Effector memory CD8-positive, alpha-beta T cell (primary cell): Measurements from ENCODE around the gene SNAP25.

Experiments
- ATAC-seq: fragments of 150-1000 bp; cut with Tn5 transposase; replicated peaks from 2 replicates; pipeline ENCODE4 v1.10.0; 2021; ENCODE audit warnings: mild to moderate bottlenecking, moderate library complexity
- DNase-seq, 3 experiments: peaks; one replicate each; pipeline ENCODE4 v3.0.0; 2021
- H3K27ac Mint-ChIP-seq, 2 donors: one replicate each; pipeline ENCODE4 v1.8.0; 2022; ENCODE audit warnings: mild to moderate bottlenecking in 2 of 2, mixed read lengths in 2 of 2, moderate library complexity in 2 of 2
- H3K27me3 Mint-ChIP-seq, 2 donors: one replicate each; pipeline ENCODE4 v1.8.0; 2022; ENCODE audit warnings: mixed read lengths in 2 of 2
- H3K36me3 Mint-ChIP-seq: one replicate; pipeline ENCODE4 v1.8.0; 2022; ENCODE audit warnings: mild to moderate bottlenecking, moderate library complexity, mixed read lengths; ENCODE audit not compliant: insufficient read depth
- H3K4me1 Mint-ChIP-seq, 2 donors: one replicate each; pipeline ENCODE4 v1.8.0; 2022; ENCODE audit warnings: low read depth in 2 of 2, mixed read lengths in 2 of 2
- H3K4me3 Mint-ChIP-seq, 2 donors: one replicate each; pipeline ENCODE4 v1.8.0; 2022; ENCODE audit warnings: mild to moderate bottlenecking in 2 of 2, mixed read lengths in 2 of 2, moderate library complexity in 2 of 2
- H3K9me3 Mint-ChIP-seq, 2 donors: one replicate each; pipeline ENCODE4 v1.8.0; 2022; ENCODE audit warnings: mixed read lengths in 2 of 2

The SNAP25 gene

GRCh38 chr20:10324198-10324847, 105.7 kb downstream of the SNAP25 start:
- Mint-ChIP-seq H3K27me3 (peaks cover 20 to 43% of the 10 kb centered on the region in 2 donors), H3K36me3 (no peaks in the 10 kb centered on the region), H3K9me3 (no peaks in the 10 kb centered on the region), H3K4me1 (peaks cover 0 to 4% of the 10 kb centered on the region in 2 donors), H3K4me3 (no peak overlapping the region), H3K27ac (no peak overlapping the region)
- DNase-seq = no peak
- no peak for ATAC-seq

GRCh38 chr20:10328897-10329255, 110.2 kb downstream of the SNAP25 start:
- Mint-ChIP-seq H3K4me3 (no peak overlapping the region), H3K36me3 (no peaks in the 10 kb centered on the region), H3K9me3 (no peaks in the 10 kb centered on the region), H3K4me1 (no peaks in the 10 kb centered on the region), H3K27ac (no peak overlapping the region), H3K27me3 (peaks cover 3 to 13% of the 10 kb centered on the region in 2 donors)
- ATAC-seq = no peak
- DNase-seq = no peak

DNA sequence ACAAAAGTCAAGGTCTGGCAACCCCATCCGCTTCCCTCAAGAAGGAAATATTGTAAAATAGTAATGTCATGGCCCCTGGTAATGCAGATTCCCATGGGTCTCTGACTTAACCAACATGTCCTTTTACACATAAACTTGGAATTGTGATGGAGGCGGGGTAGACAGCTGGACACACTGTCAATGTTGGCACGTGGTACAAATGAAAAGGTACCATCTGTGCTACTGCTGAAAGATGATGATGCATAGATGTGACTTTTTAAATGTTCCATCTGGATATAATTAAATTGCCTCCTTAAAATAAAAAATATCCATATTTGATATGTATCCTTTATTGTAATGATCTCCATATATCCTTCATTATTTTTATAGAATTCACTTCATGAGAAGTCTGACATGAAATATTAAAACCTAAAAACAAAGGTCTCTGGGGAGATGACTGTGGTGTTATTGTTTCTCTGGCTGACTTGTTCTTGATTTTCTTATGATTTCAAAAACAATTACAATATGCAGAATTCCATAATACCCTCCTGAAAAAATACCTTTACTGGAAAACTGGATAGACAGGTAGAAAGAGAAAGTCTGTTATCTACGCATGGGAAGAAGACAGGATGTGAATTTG, 110.9 kb downstream of the SNAP25 start:
- H3K4me1 Mint-ChIP-seq = no peaks in the 10 kb centered on the region
- no peak overlapping the region for H3K4me3 Mint-ChIP-seq
- no peak overlapping the region for H3K27ac Mint-ChIP-seq
- H3K27me3 Mint-ChIP-seq = peaks cover 0 to 7% of the 10 kb centered on the region in 2 donors
- DNase-seq = no peak
- ATAC-seq = no peak
- H3K36me3 Mint-ChIP-seq = no peaks in the 10 kb centered on the region
- H3K9me3 Mint-ChIP-seq = no peaks in the 10 kb centered on the region

GRCh38 chr20:10330071-10330470, 111.4 kb downstream of the SNAP25 start:
- ATAC-seq = no peak
- no peaks in the 10 kb centered on the region for H3K36me3 Mint-ChIP-seq
- H3K4me1 Mint-ChIP-seq = no peaks in the 10 kb centered on the region
- H3K27me3 Mint-ChIP-seq = peaks cover 0 to 7% of the 10 kb centered on the region in 2 donors
- no peaks in the 10 kb centered on the region for H3K9me3 Mint-ChIP-seq
- H3K27ac Mint-ChIP-seq = no peak overlapping the region
- H3K4me3 Mint-ChIP-seq = no peak overlapping the region
- no peak for DNase-seq

- no peaks in the 10 kb centered on the region for H3K36me3 Mint-ChIP-seq
- H3K4me1 Mint-ChIP-seq = no peaks in the 10 kb centered on the region
- no peak overlapping the region for H3K27ac Mint-ChIP-seq
- no peaks in the 10 kb centered on the region for H3K9me3 Mint-ChIP-seq
- peaks cover 7 to 8% of the 10 kb centered on the region in 2 donors for H3K27me3 Mint-ChIP-seq
- H3K4me3 Mint-ChIP-seq = no peak overlapping the region
- ATAC-seq = no peak
- DNase-seq = no peak
Measured at GRCh38 chr20:10332656-10333415, 114.2 kb downstream of the SNAP25 start.

GRCh38 chr20:10336959-10337729, 118.5 kb downstream of the SNAP25 start:
- no peaks in the 10 kb centered on the region for H3K9me3 Mint-ChIP-seq
- H3K27me3 Mint-ChIP-seq = peaks cover 15 to 18% of the 10 kb centered on the region in 2 donors
- H3K36me3 Mint-ChIP-seq = no peaks in the 10 kb centered on the region
- ATAC-seq (no peak), DNase-seq (no peak)
- H3K27ac Mint-ChIP-seq = no peak overlapping the region
- no peak overlapping the region for H3K4me3 Mint-ChIP-seq
- H3K4me1 Mint-ChIP-seq = no peaks in the 10 kb centered on the region

DNA sequence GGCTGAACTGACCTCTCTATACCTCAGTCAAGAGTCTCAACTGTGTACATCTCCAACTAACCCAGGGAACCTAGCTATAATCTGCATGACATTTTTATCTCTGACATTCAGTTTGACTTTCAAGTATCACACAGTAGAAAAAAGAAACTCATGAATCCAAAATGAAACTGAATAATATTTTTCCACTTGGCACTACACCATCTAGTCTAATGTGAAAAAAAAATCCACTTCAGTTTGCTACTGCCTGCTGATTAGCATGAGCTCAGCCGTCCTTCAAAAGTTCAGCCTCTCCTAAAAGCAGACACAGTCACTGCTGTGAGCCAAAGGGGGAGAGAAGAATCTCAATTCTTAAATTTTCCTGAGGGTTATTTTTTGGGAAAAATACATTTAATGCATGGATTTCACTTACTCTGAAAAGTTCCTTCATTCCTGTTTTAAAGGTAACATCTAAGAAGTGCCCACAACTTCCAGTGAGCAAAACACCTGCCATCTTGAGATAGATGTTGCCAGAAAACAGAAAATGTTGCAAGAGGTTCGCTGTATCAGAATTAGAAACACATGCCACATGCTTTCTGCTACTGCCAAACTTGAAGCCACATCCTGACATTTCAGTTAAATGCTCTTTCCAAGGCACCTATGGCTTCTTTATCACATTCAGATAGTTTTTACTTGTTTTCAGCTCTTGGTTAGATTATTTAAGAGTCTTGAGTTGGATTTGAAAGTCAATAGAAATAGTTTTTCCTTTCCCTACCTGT, 120.0 kb downstream of the SNAP25 start:
- Mint-ChIP-seq H3K27ac (no peak overlapping the region), H3K4me1 (no peaks in the 10 kb centered on the region), H3K36me3 (no peaks in the 10 kb centered on the region), H3K4me3 (no peak overlapping the region), H3K27me3 (peaks cover 15 to 18% of the 10 kb centered on the region in 2 donors), H3K9me3 (no peaks in the 10 kb centered on the region)
- DNase-seq = no peak
- no peak for ATAC-seq

DNA sequence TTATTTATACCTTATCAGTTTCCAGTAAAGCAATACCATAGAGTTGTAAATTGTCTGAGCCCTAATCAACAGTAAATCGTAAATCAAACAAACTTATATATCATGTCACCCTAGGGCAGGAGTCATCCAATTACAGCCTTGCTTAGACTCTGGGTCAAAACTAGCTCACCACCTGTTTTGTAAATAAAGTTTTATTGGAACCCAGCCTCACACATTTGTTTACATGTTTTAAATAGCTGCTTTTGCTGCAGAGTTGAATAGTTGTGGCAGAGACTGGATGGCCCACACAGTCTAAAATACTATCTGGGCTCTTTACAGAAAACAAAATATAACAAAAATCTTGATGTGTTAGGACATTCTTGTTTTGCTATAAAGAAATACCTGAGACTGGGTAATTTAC, 121.0 kb downstream of the SNAP25 start:
- ATAC-seq (no peak), DNase-seq (no peak)
- no peaks in the 10 kb centered on the region for H3K36me3 Mint-ChIP-seq
- no peaks in the 10 kb centered on the region for H3K4me1 Mint-ChIP-seq
- no peak overlapping the region for H3K27ac Mint-ChIP-seq
- peaks cover 15 to 18% of the 10 kb centered on the region in 2 donors for H3K27me3 Mint-ChIP-seq
- H3K4me3 Mint-ChIP-seq = no peak overlapping the region
- no peaks in the 10 kb centered on the region for H3K9me3 Mint-ChIP-seq

DNA sequence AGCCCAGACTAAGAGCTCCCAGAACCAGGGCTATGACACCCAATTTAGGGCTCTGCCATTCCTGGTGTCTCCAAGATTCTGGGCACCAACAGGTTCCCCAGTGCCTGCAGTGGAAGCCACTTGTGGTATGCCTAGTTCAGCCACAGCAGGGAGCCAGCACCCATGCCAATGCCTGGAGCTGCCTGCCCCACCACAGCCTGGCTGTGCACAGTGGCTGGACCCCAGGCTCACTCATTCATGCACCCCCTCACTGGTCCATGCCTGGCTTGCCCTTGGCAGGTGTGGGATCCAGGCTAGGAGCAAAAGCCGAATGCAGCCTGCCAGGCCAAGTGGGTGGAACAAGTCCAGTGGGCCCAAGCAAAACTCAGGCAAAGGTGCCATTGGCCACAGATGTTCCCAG, 123.5 kb downstream of the SNAP25 start:
- DNase-seq (no peak), ATAC-seq (no peak)
- Mint-ChIP-seq H3K27ac (no peak overlapping the region), H3K4me1 (no peaks in the 10 kb centered on the region), H3K27me3 (peaks cover 12 to 15% of the 10 kb centered on the region in 2 donors), H3K9me3 (no peaks in the 10 kb centered on the region), H3K36me3 (no peaks in the 10 kb centered on the region), H3K4me3 (no peak overlapping the region)

DNA sequence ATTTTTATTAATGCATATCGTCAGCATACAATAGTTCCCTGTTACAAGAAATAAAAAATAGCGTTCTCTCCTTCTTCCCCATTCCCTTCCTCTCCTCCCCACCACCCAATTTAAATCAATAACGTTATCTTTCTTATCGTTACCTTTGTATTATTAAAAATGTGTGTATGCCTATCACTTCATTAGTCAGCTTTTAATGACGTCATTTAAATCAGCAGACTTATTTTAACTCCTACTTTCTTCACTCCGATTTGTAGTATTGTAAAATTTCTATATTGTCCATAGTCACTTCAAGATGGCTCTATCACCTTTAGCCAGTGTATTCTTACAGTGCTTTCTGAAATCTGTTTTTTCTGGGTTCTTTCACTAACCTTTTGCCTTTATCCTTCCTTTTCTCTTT, 126.3 kb downstream of the SNAP25 start:
- ATAC-seq (no peak), DNase-seq (no peak)
- no peak overlapping the region for H3K4me3 Mint-ChIP-seq
- H3K4me1 Mint-ChIP-seq = no peaks in the 10 kb centered on the region
- no peak overlapping the region for H3K27ac Mint-ChIP-seq
- no peaks in the 10 kb centered on the region for H3K9me3 Mint-ChIP-seq
- H3K36me3 Mint-ChIP-seq = no peaks in the 10 kb centered on the region
- H3K27me3 Mint-ChIP-seq = no peaks in the 10 kb centered on the region

DNA sequence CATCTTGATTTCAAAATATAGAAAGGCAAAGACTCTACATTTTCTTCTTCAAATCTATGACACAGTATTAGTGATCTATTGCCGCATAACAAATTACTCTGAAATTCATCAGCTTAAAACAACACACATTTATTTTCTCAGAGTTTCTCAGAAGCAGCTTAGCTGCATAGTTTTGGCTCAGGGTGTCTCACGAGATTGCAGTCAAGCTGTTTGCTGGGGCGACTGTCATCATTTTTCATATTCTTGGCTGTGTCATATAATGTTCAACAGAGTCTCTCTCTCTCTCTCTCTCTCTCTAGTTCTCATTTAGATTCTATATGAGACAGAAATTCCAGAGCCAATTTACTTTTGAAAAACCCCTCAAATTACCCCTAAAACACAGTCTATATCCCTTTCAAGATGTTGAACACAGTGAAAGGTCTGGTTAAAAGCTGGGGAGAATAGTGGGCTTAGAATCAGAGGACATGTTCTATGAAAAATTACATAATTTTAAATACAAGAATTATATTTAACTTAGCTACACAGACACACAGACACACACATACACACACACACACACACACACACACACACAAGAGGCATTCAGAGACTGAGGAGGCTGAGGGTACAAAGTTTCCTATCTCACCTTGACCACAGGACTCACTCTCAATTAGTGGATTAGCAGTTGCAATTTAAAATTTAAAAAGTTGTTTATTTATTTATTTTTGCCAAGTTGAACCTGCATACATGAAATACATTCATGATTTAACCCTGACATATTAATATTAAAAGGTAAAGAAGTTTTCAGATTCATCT, 128.7 kb downstream of the SNAP25 start:
- Mint-ChIP-seq H3K4me1 (peaks cover 15 to 20% of the 10 kb centered on the region in 2 donors), H3K9me3 (no peaks in the 10 kb centered on the region), H3K36me3 (peaks cover 6% of the 10 kb centered on the region), H3K4me3 (no peak overlapping the region), H3K27ac (no peak overlapping the region), H3K27me3 (no peaks in the 10 kb centered on the region)
- DNase-seq (no peak), ATAC-seq (no peak)

DNA sequence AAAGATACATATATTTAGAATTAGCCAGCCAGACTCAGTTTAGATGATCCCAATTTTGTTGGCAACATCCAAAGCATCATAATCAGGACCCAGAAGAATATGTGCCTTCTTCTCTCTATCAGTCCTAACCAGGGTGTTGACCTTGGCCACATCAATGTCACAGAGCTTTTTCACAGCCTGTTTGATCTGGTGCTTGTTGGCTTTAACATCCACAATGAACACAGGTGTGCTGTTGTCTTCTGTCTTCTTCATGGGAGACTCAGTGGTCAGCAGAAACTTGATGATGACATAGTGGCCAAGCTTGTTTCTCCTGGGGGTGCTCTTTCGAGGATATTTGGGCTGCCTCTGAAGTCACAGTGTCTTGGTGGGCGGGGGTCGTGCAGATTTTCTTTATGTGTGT, 130.5 kb downstream of the SNAP25 start:
- H3K4me3 Mint-ChIP-seq = no peak overlapping the region
- peaks cover 6% of the 10 kb centered on the region for H3K36me3 Mint-ChIP-seq
- peak overlapping the region in 1 of 2 donors; percentile 93 for H3K27ac Mint-ChIP-seq
- no peaks in the 10 kb centered on the region for H3K9me3 Mint-ChIP-seq
- H3K4me1 Mint-ChIP-seq = peaks cover 20 to 27% of the 10 kb centered on the region in 2 donors
- DNase-seq = no peak
- no peaks in the 10 kb centered on the region for H3K27me3 Mint-ChIP-seq
- no peak for ATAC-seq
